ENCODE measurements around the gene SORCS1. TPM values are rescaled to one million over a fixed set of nuclear protein-coding genes. Genes with fewer than 3 reads are reported as not detected.

Gene SORCS1
- polyA plus RNA-seq, 1 donor (not counting 4 experiments of a cell fraction or from before 2014, with no cell fraction given): not detected

DNA sequence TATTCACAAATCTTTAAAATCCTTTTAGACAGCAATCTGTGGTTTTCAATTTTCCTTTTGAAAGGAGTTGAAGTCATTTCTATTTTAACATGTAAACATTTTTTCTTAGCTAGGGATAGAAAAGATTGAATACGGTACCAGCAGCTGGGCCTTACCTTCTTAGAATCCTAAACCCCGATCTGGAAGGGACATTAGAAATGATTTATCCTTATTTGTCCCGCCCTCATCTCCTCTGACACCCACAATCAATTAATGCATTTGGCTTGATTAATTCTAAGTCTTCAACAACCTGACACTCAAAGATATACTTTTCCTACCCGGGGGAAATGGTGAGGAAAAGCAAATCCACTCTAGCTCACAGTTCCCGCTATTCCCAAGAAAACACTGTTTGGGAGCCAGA lies 100.4 kb downstream of the SORCS1 start:
- no peaks in the 10 kb centered on the region for H3K9me3 ChIP-seq (ENCODE audit: control insufficient read depth, low read depth, low read length)
- no peak for FAIRE-seq

GRCh38 chr10:107059872-107060271 lies 104.6 kb downstream of the SORCS1 start:
- Histone ChIP-seq H3K9me1 (ENCODE audit: control insufficient read depth, extremely low read depth, insufficient read depth, low read length) (no peaks in the 10 kb centered on the region), H3K4me3 (ENCODE audit: control insufficient read depth in 2 of 3, extremely low read depth in 1 of 3, insufficient read depth in 2 of 3, low read depth in 1 of 3, low read length in 3 of 3) (no peak overlapping the region), H3K4me1 (ENCODE audit: control insufficient read depth, extremely low read depth, insufficient read depth, low read length) (no peaks in the 10 kb centered on the region), H2AFZ (ENCODE audit: control insufficient read depth, low read length) (no peak overlapping the region), H3K4me2 (ENCODE audit: control insufficient read depth, extremely low read depth, insufficient read depth, low read depth, low read length) (no peak overlapping the region), H3K36me3 (ENCODE audit: control insufficient read depth in 2 of 2, extremely low read depth in 1 of 2, insufficient read depth in 2 of 2, low read length in 2 of 2) (no peaks in the 10 kb centered on the region), H4K20me1 (ENCODE audit: control insufficient read depth, extremely low read depth, insufficient read depth, low read length) (no peaks in the 10 kb centered on the region), H3K79me2 (ENCODE audit: control insufficient read depth, insufficient read depth, low read length) (no peaks in the 10 kb centered on the region), H3K9ac (ENCODE audit: control insufficient read depth, extremely low read depth, insufficient read depth, low read length) (no peak overlapping the region), H3K27me3 (ENCODE audit: control insufficient read depth, extremely low read depth, insufficient read depth, low read length) (no peaks in the 10 kb centered on the region), H3K9me3 (ENCODE audit: control insufficient read depth, low read depth, low read length) (no peaks in the 10 kb centered on the region), H3K27ac (ENCODE audit: control insufficient read depth, insufficient read depth, low read length) (no peak overlapping the region)
- dilution Hi-C loops (cut with MboI; ENCODE audit: extremely low pct_ligation_motif_present, low sequenced_read_pairs): no loop called here
- TF ChIP-seq, protein P1, sequence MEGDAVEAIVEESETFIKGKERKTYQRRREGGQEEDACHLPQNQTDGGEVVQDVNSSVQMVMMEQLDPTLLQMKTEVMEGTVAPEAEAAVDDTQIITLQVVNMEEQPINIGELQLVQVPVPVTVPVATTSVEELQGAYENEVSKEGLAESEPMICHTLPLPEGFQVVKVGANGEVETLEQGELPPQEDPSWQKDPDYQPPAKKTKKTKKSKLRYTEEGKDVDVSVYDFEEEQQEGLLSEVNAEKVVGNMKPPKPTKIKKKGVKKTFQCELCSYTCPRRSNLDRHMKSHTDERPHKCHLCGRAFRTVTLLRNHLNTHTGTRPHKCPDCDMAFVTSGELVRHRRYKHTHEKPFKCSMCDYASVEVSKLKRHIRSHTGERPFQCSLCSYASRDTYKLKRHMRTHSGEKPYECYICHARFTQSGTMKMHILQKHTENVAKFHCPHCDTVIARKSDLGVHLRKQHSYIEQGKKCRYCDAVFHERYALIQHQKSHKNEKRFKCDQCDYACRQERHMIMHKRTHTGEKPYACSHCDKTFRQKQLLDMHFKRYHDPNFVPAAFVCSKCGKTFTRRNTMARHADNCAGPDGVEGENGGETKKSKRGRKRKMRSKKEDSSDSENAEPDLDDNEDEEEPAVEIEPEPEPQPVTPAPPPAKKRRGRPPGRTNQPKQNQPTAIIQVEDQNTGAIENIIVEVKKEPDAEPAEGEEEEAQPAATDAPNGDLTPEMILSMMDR (optimal IDR thresholded peaks at IDR 0.05 in 1 of 3, IDR thresholded peaks at IDR 0.05 in 1 of 3, conservative IDR thresholded peaks at IDR 0.05 in 1 of 3; ENCODE audit: extremely low read depth in 1 of 3, insufficient read depth in 2 of 3, low read length in 3 of 3): no peak
- no peak for TF ChIP-seq EZH2 (IDR thresholded peaks at IDR 0.05; ENCODE audit: low read length)
- no peak for DNase-seq (ENCODE audit: low read depth, low spot score)
- no peak for FAIRE-seq

More for the DNA sequence above, 100.4 kb downstream of the SORCS1 start:
- H3K27me3 ChIP-seq (ENCODE audit: control insufficient read depth, extremely low read depth, insufficient read depth, low read length): no peaks in the 10 kb centered on the region
- no peaks in the 10 kb centered on the region for H3K36me3 ChIP-seq (ENCODE audit: control insufficient read depth in 2 of 2, extremely low read depth in 1 of 2, insufficient read depth in 2 of 2, low read length in 2 of 2)
- no peak overlapping the region for H3K4me3 ChIP-seq (ENCODE audit: control insufficient read depth in 2 of 3, extremely low read depth in 1 of 3, insufficient read depth in 2 of 3, low read depth in 1 of 3, low read length in 3 of 3)
- H3K9me1 ChIP-seq (ENCODE audit: control insufficient read depth, extremely low read depth, insufficient read depth, low read length): no peaks in the 10 kb centered on the region
- DNase-seq (ENCODE audit: low read depth, low spot score): no peak
- TF ChIP-seq, protein P1 (optimal IDR thresholded peaks at IDR 0.05 in 1 of 3, IDR thresholded peaks at IDR 0.05 in 1 of 3, conservative IDR thresholded peaks at IDR 0.05 in 1 of 3; ENCODE audit: extremely low read depth in 1 of 3, insufficient read depth in 2 of 3, low read length in 3 of 3): no peak
- TF ChIP-seq EZH2 (IDR thresholded peaks at IDR 0.05; ENCODE audit: low read length): no peak
- no peak overlapping the region for H3K9ac ChIP-seq (ENCODE audit: control insufficient read depth, extremely low read depth, insufficient read depth, low read length)
- no peaks in the 10 kb centered on the region for H3K79me2 ChIP-seq (ENCODE audit: control insufficient read depth, insufficient read depth, low read length)
- H4K20me1 ChIP-seq (ENCODE audit: control insufficient read depth, extremely low read depth, insufficient read depth, low read length): no peaks in the 10 kb centered on the region
- H3K27ac ChIP-seq (ENCODE audit: control insufficient read depth, insufficient read depth, low read length): no peak overlapping the region
- dilution Hi-C loops (cut with MboI; ENCODE audit: extremely low pct_ligation_motif_present, low sequenced_read_pairs): no loop called here
- no peaks in the 10 kb centered on the region for H3K4me1 ChIP-seq (ENCODE audit: control insufficient read depth, extremely low read depth, insufficient read depth, low read length)
- no peak overlapping the region for H2AFZ ChIP-seq (ENCODE audit: control insufficient read depth, low read length)
- H3K4me2 ChIP-seq (ENCODE audit: control insufficient read depth, extremely low read depth, insufficient read depth, low read depth, low read length): no peak overlapping the region

All from keratinocyte (primary cell).